ENCODE results near the gene MAJIN. TPM values are rescaled to one million over a fixed set of nuclear protein-coding genes. Genes with fewer than 3 reads are reported as not detected.

MAJIN gene
- total and polyA plus RNA-seq, 10 of the 15 experiments (the other 5 are each of a cell fraction or from before 2014, with no cell fraction given): 0.10 TPM; not detected in 9

DNA sequence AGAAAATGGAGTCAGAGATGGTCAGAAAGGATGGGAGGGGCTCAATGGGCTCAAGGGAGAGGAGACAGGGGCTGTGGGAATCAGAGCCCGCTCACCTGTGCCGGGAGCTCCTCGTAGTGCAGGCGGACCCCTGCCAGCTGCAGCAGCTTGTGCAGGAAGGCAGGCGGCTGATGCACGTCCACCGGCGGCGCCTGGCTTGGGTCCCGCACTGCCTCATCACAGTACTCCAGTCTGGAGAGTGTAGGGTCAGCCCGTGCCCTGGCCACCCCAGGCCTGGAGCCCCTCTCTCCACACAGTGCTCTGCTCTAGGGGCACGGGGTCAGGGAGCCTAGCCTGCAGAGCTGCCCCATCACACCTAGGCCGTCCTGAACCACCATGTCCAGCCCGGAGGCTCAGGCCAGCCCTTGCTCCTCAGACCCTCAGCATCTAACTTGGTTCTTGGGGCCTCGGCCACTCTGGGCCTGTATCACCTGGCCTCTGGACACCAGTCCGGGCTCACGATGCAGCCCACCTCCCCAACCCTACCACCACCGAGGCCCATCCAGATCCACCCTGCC lies 58.7 kb downstream of the MAJIN start:
- TF ChIP-seq ZNF622 (IDR thresholded peaks at IDR 0.05): no peak
- no peak for TF ChIP-seq CBFB (IDR thresholded peaks at IDR 0.05; ENCODE audit: low read depth)
- 80% methylated on average over 18 of the region's 18 CpGs for WGBS (ENCODE audit: insufficient coverage, insufficient replicate concordance, low lambda C conversion rate, missing lambda C conversion rate)

DNA sequence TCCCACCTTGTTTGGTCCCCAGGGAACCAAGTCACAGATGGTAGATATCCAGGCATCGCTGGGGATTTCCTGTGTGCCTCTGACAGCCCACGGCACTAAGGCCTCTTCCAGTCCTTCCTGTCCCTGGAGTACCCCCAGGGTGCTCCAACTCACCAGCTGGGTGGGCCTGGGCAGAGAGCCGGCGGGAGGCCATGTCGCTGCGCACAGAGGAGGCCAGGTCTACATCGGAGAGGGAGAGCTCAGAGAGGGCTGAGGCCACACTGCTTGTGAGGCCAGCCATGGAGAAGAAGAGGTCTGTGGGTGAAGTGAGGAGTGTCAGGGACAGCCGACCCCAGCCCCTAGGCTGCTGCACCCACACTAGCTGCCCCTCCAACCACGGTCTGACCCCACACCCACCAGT lies 60.2 kb downstream of the MAJIN start:
- FAIRE-seq (no peak), ATAC-seq (no peak), DNase-seq (ENCODE audit: low read depth, low spot score) (no peak)
- BruUV-seq (replicated peaks): no TSS peak
- no peaks in the 10 kb centered on the region for H4K20me1 ChIP-seq (ENCODE audit: control insufficient read depth, insufficient read depth)
- ChIA-PET SMC1A (ENCODE audit: uncharacterized antibody, unreplicated experiment) (no interaction called here), POLR2A (interaction anchor here (0.9 to 1.3 kb wide), 2 partner anchors 12 kb away, joined by 3 to 4 read pairs; partner anchors contain the start of gene PPP2R5B), CTCF (interaction anchor here (1.1 to 1.6 kb wide), 2 partner anchors 64 to 165 kb away, joined by 3 to 4 read pairs; no protein-coding TSS in a partner anchor), RAD21 (ENCODE audit: unreplicated experiment) (no interaction called here)
- WGBS (ENCODE audit: insufficient coverage, insufficient replicate concordance, low lambda C conversion rate, missing lambda C conversion rate): 83% methylated on average over 9 of the region's 9 CpGs
- H3K27ac ChIP-seq (ENCODE audit: control insufficient read depth, insufficient read depth): no peak overlapping the region
- no peak overlapping the region for H3K4me2 ChIP-seq (ENCODE audit: control insufficient read depth, insufficient read depth)
- H2AFZ ChIP-seq (ENCODE audit: control insufficient read depth, low read depth, low read length): no peak overlapping the region
- no peak overlapping the region for H3K4me3 ChIP-seq
- peaks cover 8% of the 10 kb centered on the region for H3K79me2 ChIP-seq (ENCODE audit: control insufficient read depth, insufficient read depth, low read length)
- intact Hi-C loops (cut with micrococcal nuclease; ENCODE audit: unreplicated experiment): no loop called here
- H3K27me3 ChIP-seq (replicated peaks in 1 of 2; ENCODE audit: control insufficient read depth in 2 of 2, insufficient read depth in 2 of 2, low read length in 1 of 2): no peaks in the 10 kb centered on the region
- H3K36me3 ChIP-seq (ENCODE audit: control insufficient read depth in 2 of 2, insufficient read depth in 2 of 2, low read length in 1 of 2): peaks cover 0 to 7% of the 10 kb centered on the region in 2 experiments; a peak in 3 of 4 replicates
- H3K9ac ChIP-seq (ENCODE audit: control insufficient read depth, insufficient read depth, low read length): no peak overlapping the region
- H3K4me1 ChIP-seq (ENCODE audit: control insufficient read depth, insufficient read depth, low read length): peaks cover 6% of the 10 kb centered on the region
- in situ Hi-C loops (cut with MboI): no loop called here
- H3K9me3 ChIP-seq (replicated peaks; ENCODE audit: control insufficient read depth, insufficient read depth, low read length): no peaks in the 10 kb centered on the region
- TF ChIP-seq ATF7 (IDR thresholded peaks at IDR 0.05; ENCODE audit: low read depth) (no peak), SPI1 (IDR thresholded peaks at IDR 0.05; ENCODE audit: borderline replicate concordance, insufficient read depth, low read depth, low read length) (no peak), TCF3 (IDR thresholded peaks at IDR 0.05; ENCODE audit: borderline replicate concordance, insufficient read depth, low read depth, low read length) (no peak), TAF1 (IDR thresholded peaks at IDR 0.05; ENCODE audit: borderline replicate concordance, low read depth, low read length) (no peak), MYB (IDR thresholded peaks at IDR 0.05; ENCODE audit: borderline replicate concordance, low read depth, low read length) (no peak)
- TF ChIP-seq, protein P1, sequence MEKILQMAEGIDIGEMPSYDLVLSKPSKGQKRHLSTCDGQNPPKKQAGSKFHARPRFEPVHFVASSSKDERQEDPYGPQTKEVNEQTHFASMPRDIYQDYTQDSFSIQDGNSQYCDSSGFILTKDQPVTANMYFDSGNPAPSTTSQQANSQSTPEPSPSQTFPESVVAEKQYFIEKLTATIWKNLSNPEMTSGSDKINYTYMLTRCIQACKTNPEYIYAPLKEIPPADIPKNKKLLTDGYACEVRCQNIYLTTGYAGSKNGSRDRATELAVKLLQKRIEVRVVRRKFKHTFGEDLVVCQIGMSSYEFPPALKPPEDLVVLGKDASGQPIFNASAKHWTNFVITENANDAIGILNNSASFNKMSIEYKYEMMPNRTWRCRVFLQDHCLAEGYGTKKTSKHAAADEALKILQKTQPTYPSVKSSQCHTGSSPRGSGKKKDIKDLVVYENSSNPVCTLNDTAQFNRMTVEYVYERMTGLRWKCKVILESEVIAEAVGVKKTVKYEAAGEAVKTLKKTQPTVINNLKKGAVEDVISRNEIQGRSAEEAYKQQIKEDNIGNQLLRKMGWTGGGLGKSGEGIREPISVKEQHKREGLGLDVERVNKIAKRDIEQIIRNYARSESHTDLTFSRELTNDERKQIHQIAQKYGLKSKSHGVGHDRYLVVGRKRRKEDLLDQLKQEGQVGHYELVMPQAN (conservative IDR thresholded peaks at IDR 0.05): no peak
- TF ChIP-seq, protein P2, sequence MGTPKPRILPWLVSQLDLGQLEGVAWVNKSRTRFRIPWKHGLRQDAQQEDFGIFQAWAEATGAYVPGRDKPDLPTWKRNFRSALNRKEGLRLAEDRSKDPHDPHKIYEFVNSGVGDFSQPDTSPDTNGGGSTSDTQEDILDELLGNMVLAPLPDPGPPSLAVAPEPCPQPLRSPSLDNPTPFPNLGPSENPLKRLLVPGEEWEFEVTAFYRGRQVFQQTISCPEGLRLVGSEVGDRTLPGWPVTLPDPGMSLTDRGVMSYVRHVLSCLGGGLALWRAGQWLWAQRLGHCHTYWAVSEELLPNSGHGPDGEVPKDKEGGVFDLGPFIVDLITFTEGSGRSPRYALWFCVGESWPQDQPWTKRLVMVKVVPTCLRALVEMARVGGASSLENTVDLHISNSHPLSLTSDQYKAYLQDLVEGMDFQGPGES (IDR thresholded peaks at IDR 0.05): no peak
- TF ChIP-seq, protein P3, sequence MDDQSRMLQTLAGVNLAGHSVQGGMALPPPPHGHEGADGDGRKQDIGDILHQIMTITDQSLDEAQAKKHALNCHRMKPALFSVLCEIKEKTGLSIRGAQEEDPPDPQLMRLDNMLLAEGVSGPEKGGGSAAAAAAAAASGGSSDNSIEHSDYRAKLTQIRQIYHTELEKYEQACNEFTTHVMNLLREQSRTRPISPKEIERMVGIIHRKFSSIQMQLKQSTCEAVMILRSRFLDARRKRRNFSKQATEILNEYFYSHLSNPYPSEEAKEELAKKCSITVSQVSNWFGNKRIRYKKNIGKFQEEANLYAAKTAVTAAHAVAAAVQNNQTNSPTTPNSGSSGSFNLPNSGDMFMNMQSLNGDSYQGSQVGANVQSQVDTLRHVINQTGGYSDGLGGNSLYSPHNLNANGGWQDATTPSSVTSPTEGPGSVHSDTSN (IDR thresholded peaks at IDR 0.05; ENCODE audit: insufficient replicate concordance, low read depth, low read length): no peak

More for the DNA sequence above, 58.7 kb downstream of the MAJIN start:
- RAD21 ChIA-PET (ENCODE audit: unreplicated experiment): no interaction called here
- SMC1A ChIA-PET (ENCODE audit: uncharacterized antibody, unreplicated experiment): no interaction called here
- peaks cover 6% of the 10 kb centered on the region for H3K4me1 ChIP-seq (ENCODE audit: control insufficient read depth, insufficient read depth, low read length)
- no peak overlapping the region for H2AFZ ChIP-seq (ENCODE audit: control insufficient read depth, low read depth, low read length)
- ATAC-seq (no peak), DNase-seq (ENCODE audit: low read depth, low spot score) (no peak), FAIRE-seq (no peak)
- in situ Hi-C loops (cut with MboI) (no loop called here), intact Hi-C loops (cut with micrococcal nuclease; ENCODE audit: unreplicated experiment) (no loop called here)
- POLR2A ChIA-PET: interaction anchor here (1.3 kb wide), 1 partner anchor 13 kb away, joined by 4 read pairs; no protein-coding TSS in a partner anchor
- no peak overlapping the region for H3K27ac ChIP-seq (ENCODE audit: control insufficient read depth, insufficient read depth)
- H4K20me1 ChIP-seq (ENCODE audit: control insufficient read depth, insufficient read depth): no peaks in the 10 kb centered on the region
- H3K36me3 ChIP-seq (ENCODE audit: control insufficient read depth in 2 of 2, insufficient read depth in 2 of 2, low read length in 1 of 2): peaks cover 0 to 6% of the 10 kb centered on the region in 2 experiments; a peak in 3 of 4 replicates
- no peaks in the 10 kb centered on the region for H3K9me3 ChIP-seq (replicated peaks; ENCODE audit: control insufficient read depth, insufficient read depth, low read length)
- H3K9ac ChIP-seq (ENCODE audit: control insufficient read depth, insufficient read depth, low read length): no peak overlapping the region
- BruUV-seq (replicated peaks): no TSS peak
- peaks cover 11% of the 10 kb centered on the region for H3K79me2 ChIP-seq (ENCODE audit: control insufficient read depth, insufficient read depth, low read length)
- no peak overlapping the region for H3K4me3 ChIP-seq
- CTCF ChIA-PET: interaction anchor here (1.2 kb wide), 1 partner anchor 65 kb away, joined by 3 read pairs; no protein-coding TSS in a partner anchor
- H3K4me2 ChIP-seq (ENCODE audit: control insufficient read depth, insufficient read depth): no peak overlapping the region
- H3K27me3 ChIP-seq (replicated peaks in 1 of 2; ENCODE audit: control insufficient read depth in 2 of 2, insufficient read depth in 2 of 2, low read length in 1 of 2): no peaks in the 10 kb centered on the region
